ENCODE results near the gene TMEM235. TPM values are rescaled to one million over a fixed set of nuclear protein-coding genes. Genes with fewer than 3 reads are reported as not detected.

The TMEM235 gene
- total RNA-seq, 1 experiment from 2014 or later = not detected

- CTCF ChIA-PET = interaction anchor here (0.6 to 1.5 kb wide), 3 partner anchors 19 to 153 kb away, joined by 3 to 5 read pairs (median 3); no protein-coding TSS in a partner anchor
- Mint-ChIP-seq H3K27me3 (ENCODE audit: insufficient read depth, unreplicated experiment) (no peaks in the 10 kb centered on the region), H3K4me1 (ENCODE audit: insufficient read depth, unreplicated experiment) (peaks cover 6% of the 10 kb centered on the region), H3K36me3 (ENCODE audit: insufficient read depth, unreplicated experiment) (no peaks in the 10 kb centered on the region), H3K27ac (ENCODE audit: low read depth, unreplicated experiment) (no peak overlapping the region), H3K9me3 (ENCODE audit: unreplicated experiment) (no peaks in the 10 kb centered on the region), H3K4me3 (ENCODE audit: unreplicated experiment) (no peak overlapping the region)
- no peak for DNase-seq (ENCODE audit: unreplicated experiment)
- POLR2A ChIA-PET = interaction anchor here (0.9 kb wide), 1 partner anchor 15 kb away, joined by 3 read pairs; no protein-coding TSS in a partner anchor
- BruUV-seq (replicated peaks) = no TSS peak
- intact Hi-C loops (cut with micrococcal nuclease) = no loop called here
- TF ChIP-seq, protein P1, sequence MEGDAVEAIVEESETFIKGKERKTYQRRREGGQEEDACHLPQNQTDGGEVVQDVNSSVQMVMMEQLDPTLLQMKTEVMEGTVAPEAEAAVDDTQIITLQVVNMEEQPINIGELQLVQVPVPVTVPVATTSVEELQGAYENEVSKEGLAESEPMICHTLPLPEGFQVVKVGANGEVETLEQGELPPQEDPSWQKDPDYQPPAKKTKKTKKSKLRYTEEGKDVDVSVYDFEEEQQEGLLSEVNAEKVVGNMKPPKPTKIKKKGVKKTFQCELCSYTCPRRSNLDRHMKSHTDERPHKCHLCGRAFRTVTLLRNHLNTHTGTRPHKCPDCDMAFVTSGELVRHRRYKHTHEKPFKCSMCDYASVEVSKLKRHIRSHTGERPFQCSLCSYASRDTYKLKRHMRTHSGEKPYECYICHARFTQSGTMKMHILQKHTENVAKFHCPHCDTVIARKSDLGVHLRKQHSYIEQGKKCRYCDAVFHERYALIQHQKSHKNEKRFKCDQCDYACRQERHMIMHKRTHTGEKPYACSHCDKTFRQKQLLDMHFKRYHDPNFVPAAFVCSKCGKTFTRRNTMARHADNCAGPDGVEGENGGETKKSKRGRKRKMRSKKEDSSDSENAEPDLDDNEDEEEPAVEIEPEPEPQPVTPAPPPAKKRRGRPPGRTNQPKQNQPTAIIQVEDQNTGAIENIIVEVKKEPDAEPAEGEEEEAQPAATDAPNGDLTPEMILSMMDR (IDR thresholded peaks at IDR 0.05; ENCODE audit: unreplicated experiment) = no peak
Observed at GRCh38 chr17:78269955-78270381, 38.5 kb downstream of the TMEM235 start.

DNA sequence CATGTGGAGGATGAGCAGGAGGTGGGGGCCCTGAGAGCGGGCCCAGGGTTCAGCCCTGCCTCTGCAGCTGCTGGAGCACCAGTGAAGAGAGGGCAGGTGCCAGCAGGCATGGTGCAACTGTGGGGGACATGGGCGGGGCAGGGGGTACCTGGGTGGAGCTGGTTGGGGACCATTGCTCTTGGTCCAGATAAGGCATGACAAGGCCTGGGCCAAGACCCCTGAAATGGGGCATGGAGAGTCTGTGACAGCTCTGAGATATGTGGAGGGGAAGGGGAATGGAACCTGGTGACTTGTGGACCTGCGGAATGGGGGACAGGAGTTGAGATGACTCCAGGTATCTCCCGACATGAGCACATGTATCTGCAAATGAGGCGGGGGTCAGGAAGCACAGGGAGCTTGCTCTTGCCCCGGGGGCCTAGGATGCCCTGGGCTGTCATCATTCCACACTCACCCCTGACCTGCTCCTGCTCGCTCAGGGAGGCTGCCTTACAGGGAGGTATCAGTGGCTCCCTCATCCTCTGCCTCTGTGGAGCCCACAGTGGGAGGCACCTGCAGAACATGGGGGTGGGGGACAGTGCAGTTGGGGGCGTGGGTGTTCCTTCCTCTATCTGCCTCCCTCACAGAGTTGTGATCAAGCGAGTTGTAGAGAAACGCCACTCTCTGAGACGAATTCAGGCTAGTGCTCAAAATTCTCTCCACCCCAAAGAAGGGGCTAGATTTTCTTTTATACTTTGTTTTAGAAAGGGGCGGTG, 40.2 kb downstream of the TMEM235 start:
- intact Hi-C loops (cut with micrococcal nuclease) = no loop called here
- POLR2A ChIA-PET = interaction anchor here (1.3 kb wide), 1 partner anchor 43 kb away, joined by 7 read pairs; no protein-coding TSS in a partner anchor
- Mint-ChIP-seq H3K9me3 (ENCODE audit: unreplicated experiment) (no peaks in the 10 kb centered on the region), H3K27ac (ENCODE audit: low read depth, unreplicated experiment) (no peak overlapping the region), H3K4me1 (ENCODE audit: insufficient read depth, unreplicated experiment) (peaks cover 6% of the 10 kb centered on the region), H3K4me3 (ENCODE audit: unreplicated experiment) (no peak overlapping the region), H3K27me3 (ENCODE audit: insufficient read depth, unreplicated experiment) (no peaks in the 10 kb centered on the region), H3K36me3 (ENCODE audit: insufficient read depth, unreplicated experiment) (no peaks in the 10 kb centered on the region)
- BruUV-seq (replicated peaks) = no TSS peak
- no peak for DNase-seq (ENCODE audit: unreplicated experiment)
- CTCF ChIA-PET = interaction anchor here (0.9 to 1.4 kb wide), 3 partner anchors 10 to 47 kb away, joined by 3 to 6 read pairs (median 4); no protein-coding TSS in a partner anchor
- TF ChIP-seq, protein P1 (IDR thresholded peaks at IDR 0.05; ENCODE audit: unreplicated experiment) = no peak

DNA sequence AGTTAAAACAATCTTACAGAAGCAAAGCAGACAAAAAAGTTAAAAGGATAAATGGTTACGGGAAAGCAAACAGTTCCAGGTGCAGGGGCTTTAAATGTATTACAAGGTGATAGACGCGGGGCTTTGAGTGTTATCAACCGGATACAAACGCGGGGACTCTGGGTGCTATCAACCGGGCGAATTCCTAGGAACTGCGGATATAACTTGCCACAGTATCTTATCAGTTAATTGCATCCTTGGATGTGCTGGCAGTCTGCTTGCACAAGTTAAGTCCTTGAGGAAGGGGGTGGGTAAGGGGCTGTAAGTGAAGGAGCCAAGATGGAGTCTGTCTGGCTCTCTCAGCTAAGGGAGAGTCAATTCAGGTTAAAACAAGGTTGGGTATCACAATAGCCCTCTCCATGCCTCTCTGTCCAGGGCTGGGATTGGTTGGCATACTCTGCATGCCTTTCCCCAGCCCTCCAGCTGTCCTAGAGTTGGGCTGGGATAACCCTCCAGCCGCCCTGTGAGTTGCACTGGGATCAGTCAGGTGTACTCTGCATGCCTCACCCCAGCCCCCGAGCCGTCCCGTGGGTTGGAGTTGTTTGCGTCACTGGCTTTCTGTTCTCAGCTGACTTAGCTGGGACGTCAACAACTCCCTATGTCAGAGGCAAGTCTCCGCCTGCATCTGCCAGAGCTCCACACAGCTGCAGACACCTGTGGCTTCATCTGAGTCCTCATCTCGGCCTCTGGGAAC, 40.9 kb downstream of the TMEM235 start:
- Mint-ChIP-seq H3K27me3 (ENCODE audit: insufficient read depth, unreplicated experiment) (no peaks in the 10 kb centered on the region), H3K27ac (ENCODE audit: low read depth, unreplicated experiment) (no peak overlapping the region), H3K4me1 (ENCODE audit: insufficient read depth, unreplicated experiment) (peaks cover 6% of the 10 kb centered on the region), H3K36me3 (ENCODE audit: insufficient read depth, unreplicated experiment) (no peaks in the 10 kb centered on the region), H3K4me3 (ENCODE audit: unreplicated experiment) (no peak overlapping the region), H3K9me3 (ENCODE audit: unreplicated experiment) (no peaks in the 10 kb centered on the region)
- TF ChIP-seq, protein P1 (IDR thresholded peaks at IDR 0.05; ENCODE audit: unreplicated experiment) = no peak
- CTCF ChIA-PET = interaction anchor here (1.2 to 1.4 kb wide), 2 partner anchors 9 to 22 kb away, joined by 4 read pairs; no protein-coding TSS in a partner anchor
- intact Hi-C loops (cut with micrococcal nuclease) = no loop called here
- POLR2A ChIA-PET = interaction anchor here (0.5 to 1.3 kb wide), 12 partner anchors 12 to 947 kb away, joined by 3 to 7 read pairs (median 3); no protein-coding TSS in a partner anchor
- no TSS peak for BruUV-seq (replicated peaks)
- DNase-seq (ENCODE audit: unreplicated experiment) = peak; percentile 77

DNA sequence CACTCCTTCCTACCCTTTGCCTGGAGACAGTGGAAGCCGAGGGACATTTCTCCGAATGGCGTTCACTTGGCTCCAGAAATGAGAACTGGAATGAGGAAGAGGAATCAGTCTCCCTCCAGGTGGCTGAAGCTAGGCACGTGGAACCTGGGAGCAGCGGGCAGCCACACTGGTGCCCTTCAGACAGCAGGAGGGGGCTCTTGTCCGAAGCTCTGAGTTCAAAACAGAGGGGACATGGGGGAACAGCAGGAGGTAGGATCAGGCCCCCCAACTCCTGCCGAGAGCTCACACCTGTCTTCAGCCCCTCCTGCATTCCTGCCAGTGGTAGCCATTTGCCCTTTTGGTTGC, 41.5 kb downstream of the TMEM235 start:
- H3K9me3 Mint-ChIP-seq (ENCODE audit: unreplicated experiment) = no peaks in the 10 kb centered on the region
- H3K4me1 Mint-ChIP-seq (ENCODE audit: insufficient read depth, unreplicated experiment) = peaks cover 6% of the 10 kb centered on the region
- no peak overlapping the region for H3K4me3 Mint-ChIP-seq (ENCODE audit: unreplicated experiment)
- ChIA-PET CTCF (interaction anchor here (0.6 to 1.4 kb wide), 3 partner anchors 9 to 22 kb away, joined by 3 to 4 read pairs (median 4); no protein-coding TSS in a partner anchor), POLR2A (interaction anchor here (0.5 to 1.3 kb wide), 12 partner anchors 11 to 948 kb away, joined by 3 to 7 read pairs (median 3); no protein-coding TSS in a partner anchor)
- intact Hi-C loops (cut with micrococcal nuclease) = no loop called here
- no peaks in the 10 kb centered on the region for H3K36me3 Mint-ChIP-seq (ENCODE audit: insufficient read depth, unreplicated experiment)
- BruUV-seq (replicated peaks) = no TSS peak
- no peaks in the 10 kb centered on the region for H3K27me3 Mint-ChIP-seq (ENCODE audit: insufficient read depth, unreplicated experiment)
- DNase-seq (ENCODE audit: unreplicated experiment) = no peak
- no peak overlapping the region for H3K27ac Mint-ChIP-seq (ENCODE audit: low read depth, unreplicated experiment)
- TF ChIP-seq, protein P1 (IDR thresholded peaks at IDR 0.05; ENCODE audit: unreplicated experiment) = no peak
